Thoracic aorta (tissue), 2 donors: ENCODE data around the gene CACNG4. TPM values are rescaled to one million over a fixed set of nuclear protein-coding genes. Genes with fewer than 3 reads are reported as not detected.

ENCODE experiments used
- ATAC-seq: fragments of 150-250 bp; one replicate; pipeline ENCODE4 v1.8.0; 2017; ENCODE audit warnings: low read depth; ENCODE audit not compliant: insufficient number of reproducible peaks, low FRiP score
- DNase-seq: peaks from one replicate; pipeline ENCODE4 v3.0.0-alpha.2; 2020; ENCODE audit warnings: low spot score
- H3K27ac ChIP-seq, 2 donors: fragments of 200-600 bp; sonication (generic); 1 replicate in 1 of 2; 2 replicates in 1 of 2; pipeline ENCODE4 v1.5.1; 2016; ENCODE audit warnings: mild to moderate bottlenecking in 2 of 2, moderate library complexity in 2 of 2
- H3K27me3 ChIP-seq: fragments of 200-600 bp; sonication (generic); replicated peaks from 2 replicates; pipeline ENCODE4 v1.6.0; 2016; ENCODE audit warnings: mild to moderate bottlenecking; ENCODE audit not compliant: insufficient read depth
- H3K36me3 ChIP-seq: fragments of 200-600 bp; sonication (generic); one replicate; pipeline ENCODE4 v1.5.1; 2016
- H3K4me1 ChIP-seq, 2 donors: fragments of 200-600 bp; sonication (generic); 1 replicate in 1 of 2; 2 replicates in 1 of 2; pipeline versions ENCODE4 v1.5.1 to v1.6.0; 2016; ENCODE audit warnings: low read depth in 2 of 2, mild to moderate bottlenecking in 1 of 2; ENCODE audit not compliant: control insufficient read depth in 1 of 2
- H3K4me3 ChIP-seq: fragments of 200-600 bp; sonication (generic); 2 replicates; pipeline ENCODE4 v1.5.1; 2016; ENCODE audit warnings: mild to moderate bottlenecking
- H3K9me3 ChIP-seq: fragments of 200-600 bp; sonication (generic); 2 replicates; pipeline ENCODE4 v1.5.1; 2016
- CTCF ChIP-seq: fragments of 200-600 bp; sonication (generic); IDR thresholded peaks from one replicate; pipeline ENCODE4 v1.5.1; 2019; ENCODE audit warnings: antibody characterized with exemption
- total RNA-seq, 2 donors: library from RNA; depleted of rRNA; stranded (reverse); fragments of >200 nt; gene quantifications; one replicate each; pipeline versions ENCODE4 v1.1.0 to v1.2.3, GENCODE V29; 2016

Gene CACNG4
- total RNA-seq, 2 donors from 2014 or later, result not detected

GRCh38 chr17:67041531-67041930, 77.0 kb downstream of the CACNG4 start:
- H3K4me3 ChIP-seq, result no peak overlapping the region
- no peaks in the 10 kb centered on the region for H3K9me3 ChIP-seq
- no peak for ATAC-seq
- no peaks in the 10 kb centered on the region for H3K36me3 ChIP-seq
- TF ChIP-seq CTCF, result no peak
- DNase-seq, result no peak
- H3K27me3 ChIP-seq, result no peaks in the 10 kb centered on the region
- H3K4me1 ChIP-seq, result no peaks in the 10 kb centered on the region
- no peak overlapping the region for H3K27ac ChIP-seq

GRCh38 chr17:67041941-67042899, 77.7 kb downstream of the CACNG4 start:
- no peak overlapping the region for H3K27ac ChIP-seq
- ATAC-seq (no peak), DNase-seq (no peak)
- no peaks in the 10 kb centered on the region for H3K27me3 ChIP-seq
- H3K36me3 ChIP-seq, result no peaks in the 10 kb centered on the region
- no peaks in the 10 kb centered on the region for H3K9me3 ChIP-seq
- H3K4me1 ChIP-seq, result no peaks in the 10 kb centered on the region
- H3K4me3 ChIP-seq, result no peak overlapping the region
- no peak for TF ChIP-seq CTCF

- no peak for TF ChIP-seq CTCF
- H3K4me1 ChIP-seq, result no peaks in the 10 kb centered on the region
- no peak for DNase-seq
- H3K4me3 ChIP-seq, result no peak overlapping the region
- H3K27ac ChIP-seq, result no peak overlapping the region
- no peaks in the 10 kb centered on the region for H3K27me3 ChIP-seq
- peaks cover 2% of the 10 kb centered on the region for H3K9me3 ChIP-seq
- no peaks in the 10 kb centered on the region for H3K36me3 ChIP-seq
- ATAC-seq, result no peak
These were observed 78.8 kb downstream of the CACNG4 start for GRCh38 chr17:67043283-67043682.

- TF ChIP-seq CTCF, result no peak
- Histone ChIP-seq H3K4me1 (no peaks in the 10 kb centered on the region), H3K36me3 (no peaks in the 10 kb centered on the region), H3K4me3 (no peak within 1 kb of the TSS), H3K27me3 (no peaks in the 10 kb centered on the region), H3K9me3 (peaks cover 11% of the 10 kb centered on the region), H3K27ac (no peak within 1 kb of the TSS)
- ATAC-seq (no peak), DNase-seq (no peak)
These were observed 79.7 kb downstream of the CACNG4 start, which contains the start of gene CACNG1 for GRCh38 chr17:67044016-67044772. Gene CACNG1, plus strand, starts transcription at chr17:67044554. Its CDS starts 107 bp downstream, at chr17:67044661.

GRCh38 chr17:67044940-67045339, 80.4 kb downstream of the CACNG4 start:
- Histone ChIP-seq H3K27ac (no peak overlapping the region), H3K9me3 (peaks cover 13% of the 10 kb centered on the region), H3K27me3 (no peaks in the 10 kb centered on the region), H3K4me3 (no peak overlapping the region), H3K4me1 (no peaks in the 10 kb centered on the region), H3K36me3 (no peaks in the 10 kb centered on the region)
- DNase-seq, result no peak
- no peak for TF ChIP-seq CTCF
- ATAC-seq, result no peak
